Breast epithelium (tissue), 4 donors: ENCODE results near the gene SPTAN1. TPM values are rescaled to one million over a fixed set of nuclear protein-coding genes. Genes with fewer than 3 reads are reported as not detected.

Experiments
- DNase-seq, 2 donors: peaks; one replicate each; pipeline ENCODE4 v3.0.0-alpha.2; 2019; ENCODE audit warnings: low spot score in 2 of 2
- H3K27ac ChIP-seq, 2 donors: fragments of 200-600 bp; sonication (generic) in 1 of 2; one replicate each; pipeline ENCODE4 v1.5.1; 2016 to 2019; ENCODE audit warnings: mild to moderate bottlenecking in 1 of 2
- H3K27me3 ChIP-seq, 2 donors: fragments of 200-600 bp; sonication (generic) in 1 of 2; one replicate each; pipeline versions ENCODE4 v1.5.1 to v1.6.0; 2017 to 2019; ENCODE audit warnings: control low read depth in 1 of 2, mild to moderate bottlenecking in 1 of 2
- H3K36me3 ChIP-seq: fragments of 200-600 bp; one replicate; pipeline ENCODE4 v1.5.1; 2019
- H3K4me1 ChIP-seq, 2 donors: fragments of 200-600 bp; sonication (generic); one replicate each; pipeline ENCODE4 v1.5.1; 2016 to 2019; ENCODE audit warnings: control low read depth in 1 of 2
- H3K4me3 ChIP-seq, 3 donors: fragments of 200-600 bp; sonication (generic); 1 replicate in 2 of 3; 2 replicates in 1 of 3; pipeline ENCODE4 v1.5.1; 2016 to 2019; ENCODE audit warnings: mild to moderate bottlenecking in 3 of 3, moderate library complexity in 2 of 3
- H3K9me3 ChIP-seq, 2 donors: fragments of 200-600 bp; sonication (generic) in 1 of 2; one replicate each; pipeline ENCODE4 v1.5.1; 2016 to 2019; ENCODE audit warnings: control low read depth in 1 of 2
- CTCF ChIP-seq, 3 donors: fragments of 450-650 bp; IDR thresholded peaks; one replicate each; pipeline ENCODE4 v1.5.1; 2016 to 2017; ENCODE audit warnings: antibody characterized with exemption in 3 of 3, mild to moderate bottlenecking in 3 of 3, moderate library complexity in 3 of 3
- POLR2A ChIP-seq: fragments of 450-650 bp; IDR thresholded peaks from one replicate; pipeline ENCODE4 v1.6.1; 2016; ENCODE audit warnings: antibody characterized with exemption, mild to moderate bottlenecking, moderate library complexity
- POLR2AphosphoS5 ChIP-seq, 3 donors: sonication (generic); formaldehyde crosslinking; IDR thresholded peaks; one replicate each; pipeline ENCODE4 v1.6.1; 2017; ENCODE audit warnings: antibody characterized with exemption in 3 of 3
- intact Hi-C: fragments of 100-400 bp; cut with DNase I; formaldehyde crosslinking; loops from one replicate; pipeline ENCODE4 v1.15.1; 2023; ENCODE audit warnings: low total_unique reads
- total RNA-seq, 3 donors: library from RNA; depleted of rRNA; stranded (reverse); fragments of >200 nt; gene quantifications; one replicate each; pipeline ENCODE4 v1.1.0, GENCODE V29; 2016

SPTAN1 gene
- total RNA-seq, 3 donors from 2014 or later, result 217 to 264 (median 254) TPM

- intact Hi-C loops, result no loop called here
- TF ChIP-seq POLR2AphosphoS5 (IDR thresholded peaks at IDR 0.05) (no peak), POLR2A (no peak), CTCF (IDR thresholded peaks at IDR 0.05) (no peak)
- no peaks in the 10 kb centered on the region for H3K4me1 ChIP-seq
- no peak for DNase-seq
- H3K4me3 ChIP-seq, result no peak overlapping the region
- no peak overlapping the region for H3K27ac ChIP-seq
- no peaks in the 10 kb centered on the region for H3K9me3 ChIP-seq
- no peaks in the 10 kb centered on the region for H3K27me3 ChIP-seq
- peaks cover 18% of the 10 kb centered on the region for H3K36me3 ChIP-seq
Measured at GRCh38 chr9:128621730-128622455, 69.5 kb downstream of the SPTAN1 start.

- TF ChIP-seq POLR2AphosphoS5 (IDR thresholded peaks at IDR 0.05), result no peak
- H3K27me3 ChIP-seq, result no peaks in the 10 kb centered on the region
- no peak overlapping the region for H3K27ac ChIP-seq
- intact Hi-C loops, result no loop called here
- H3K9me3 ChIP-seq, result no peaks in the 10 kb centered on the region
- DNase-seq, result no peak
- no peak overlapping the region for H3K4me3 ChIP-seq
- H3K36me3 ChIP-seq, result peaks cover 6% of the 10 kb centered on the region
- H3K4me1 ChIP-seq, result no peaks in the 10 kb centered on the region
Measured at GRCh38 chr9:128624566-128624965, 72.2 kb downstream of the SPTAN1 start.

GRCh38 chr9:128625391-128626146, 73.2 kb downstream of the SPTAN1 start:
- no peaks in the 10 kb centered on the region for H3K27me3 ChIP-seq
- H3K4me1 ChIP-seq, result no peaks in the 10 kb centered on the region
- no peak for TF ChIP-seq CTCF (IDR thresholded peaks at IDR 0.05)
- no peak for TF ChIP-seq POLR2AphosphoS5 (IDR thresholded peaks at IDR 0.05)
- no peak for TF ChIP-seq POLR2A
- no peaks in the 10 kb centered on the region for H3K9me3 ChIP-seq
- no peak for DNase-seq
- no peak overlapping the region for H3K4me3 ChIP-seq
- intact Hi-C loops, result no loop called here
- H3K27ac ChIP-seq, result peak overlapping the region in 1 of 2 donors; percentile 12
- H3K36me3 ChIP-seq, result peaks cover 6% of the 10 kb centered on the region

GRCh38 chr9:128626181-128626580, 73.8 kb downstream of the SPTAN1 start:
- Histone ChIP-seq H3K36me3 (peaks cover under 1% of the 10 kb centered on the region), H3K4me1 (no peaks in the 10 kb centered on the region), H3K27me3 (no peaks in the 10 kb centered on the region), H3K9me3 (no peaks in the 10 kb centered on the region), H3K4me3 (no peak overlapping the region), H3K27ac (peak overlapping the region in 1 of 2 donors; percentile 32)
- TF ChIP-seq POLR2A, result no peak
- no peak for TF ChIP-seq POLR2AphosphoS5 (IDR thresholded peaks at IDR 0.05)
- TF ChIP-seq CTCF (IDR thresholded peaks at IDR 0.05), result no peak
- no peak for DNase-seq
- intact Hi-C loops, result no loop called here

- intact Hi-C loops, result no loop called here
- Histone ChIP-seq H3K4me3 (no peak overlapping the region), H3K36me3 (no peaks in the 10 kb centered on the region), H3K9me3 (no peaks in the 10 kb centered on the region), H3K4me1 (no peaks in the 10 kb centered on the region), H3K27me3 (no peaks in the 10 kb centered on the region), H3K27ac (no peak overlapping the region)
- TF ChIP-seq CTCF (IDR thresholded peaks at IDR 0.05), result no peak
- TF ChIP-seq POLR2AphosphoS5 (IDR thresholded peaks at IDR 0.05), result no peak
- TF ChIP-seq POLR2A, result no peak
- no peak for DNase-seq
Measured at GRCh38 chr9:128627127-128627715, 74.8 kb downstream of the SPTAN1 start.
